HG03139 (cell line): ENCODE results near the gene GTF2F1.
"Not testable (repeated sequence)": the region's sequence is repeated elsewhere in the genome, so short reads cannot be mapped to it uniquely, and the experiment has no call there.

Experiments used
- ATAC-seq: cut with Tn5 transposase; IDR thresholded peaks from one replicate; pipeline ENCODE4 v1.9.1; 2021; ENCODE audit not compliant: unreplicated experiment

GTF2F1 gene

DNA sequence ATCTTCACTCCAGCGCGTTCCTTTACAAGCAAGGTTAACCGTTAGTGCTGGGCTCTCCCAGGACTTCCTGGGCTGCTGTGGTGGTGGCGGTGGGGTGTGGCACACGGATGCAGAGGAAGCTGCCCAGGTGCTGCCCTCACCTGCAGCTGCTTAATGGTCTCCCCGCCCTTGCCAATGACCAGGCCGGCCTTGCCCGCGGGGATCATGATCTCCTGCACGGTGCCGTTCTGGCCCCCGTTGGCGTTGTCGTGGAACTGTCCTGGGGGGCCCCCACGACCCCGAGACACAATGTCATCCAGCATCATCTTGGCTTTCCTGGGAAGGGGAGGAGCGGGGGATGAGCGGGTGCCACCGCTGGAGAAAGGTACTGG, 25.6 kb upstream of the GTF2F1 start:
- no peak for ATAC-seq

DNA sequence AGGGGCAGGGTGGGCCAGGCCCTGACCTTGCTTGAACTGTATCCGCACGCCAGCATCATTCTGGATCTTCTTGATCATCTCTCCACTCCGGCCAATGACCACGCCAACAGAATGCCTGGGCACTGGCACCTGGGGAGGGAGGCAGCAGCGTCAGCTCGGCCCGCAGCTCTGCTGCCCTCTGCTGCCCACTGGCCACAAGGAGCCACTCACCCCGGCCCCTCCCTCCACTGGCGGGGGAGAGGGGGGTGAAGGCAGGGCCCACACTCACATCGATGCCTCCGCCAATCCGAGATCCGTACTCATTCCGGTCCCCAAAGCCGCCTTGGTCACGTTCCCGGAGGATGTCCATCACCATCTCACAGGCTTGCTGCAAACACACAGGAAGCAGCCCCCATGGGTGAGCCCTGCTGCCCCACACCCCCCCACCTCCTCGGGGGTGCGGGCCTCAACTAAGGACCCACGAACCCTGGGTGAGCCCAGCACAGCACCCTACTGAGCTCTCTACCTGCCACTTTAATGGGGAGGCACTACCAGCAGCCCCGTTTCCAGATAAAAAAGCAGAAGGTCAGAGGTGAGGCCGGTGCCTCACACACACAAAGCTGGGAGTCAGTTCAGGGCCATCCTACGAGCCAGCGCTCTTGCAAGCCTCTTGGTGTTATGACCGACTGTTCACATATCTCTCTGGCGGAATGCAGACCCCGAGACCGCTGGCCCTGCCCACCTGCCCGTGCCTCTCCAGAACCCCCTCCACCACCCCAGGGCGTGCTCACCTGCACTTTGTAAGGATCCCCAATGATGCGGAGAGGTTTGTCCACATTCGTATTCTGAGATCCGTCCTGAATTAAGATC, 25.0 kb upstream of the GTF2F1 start:
- ATAC-seq: no peak

- no peak for ATAC-seq
Observed at GRCh38 chr19:6416658-6417405, 23.9 kb upstream of the GTF2F1 start.

GRCh38 chr19:6415591-6416190, 22.7 kb upstream of the GTF2F1 start:
- ATAC-seq: no peak

DNA sequence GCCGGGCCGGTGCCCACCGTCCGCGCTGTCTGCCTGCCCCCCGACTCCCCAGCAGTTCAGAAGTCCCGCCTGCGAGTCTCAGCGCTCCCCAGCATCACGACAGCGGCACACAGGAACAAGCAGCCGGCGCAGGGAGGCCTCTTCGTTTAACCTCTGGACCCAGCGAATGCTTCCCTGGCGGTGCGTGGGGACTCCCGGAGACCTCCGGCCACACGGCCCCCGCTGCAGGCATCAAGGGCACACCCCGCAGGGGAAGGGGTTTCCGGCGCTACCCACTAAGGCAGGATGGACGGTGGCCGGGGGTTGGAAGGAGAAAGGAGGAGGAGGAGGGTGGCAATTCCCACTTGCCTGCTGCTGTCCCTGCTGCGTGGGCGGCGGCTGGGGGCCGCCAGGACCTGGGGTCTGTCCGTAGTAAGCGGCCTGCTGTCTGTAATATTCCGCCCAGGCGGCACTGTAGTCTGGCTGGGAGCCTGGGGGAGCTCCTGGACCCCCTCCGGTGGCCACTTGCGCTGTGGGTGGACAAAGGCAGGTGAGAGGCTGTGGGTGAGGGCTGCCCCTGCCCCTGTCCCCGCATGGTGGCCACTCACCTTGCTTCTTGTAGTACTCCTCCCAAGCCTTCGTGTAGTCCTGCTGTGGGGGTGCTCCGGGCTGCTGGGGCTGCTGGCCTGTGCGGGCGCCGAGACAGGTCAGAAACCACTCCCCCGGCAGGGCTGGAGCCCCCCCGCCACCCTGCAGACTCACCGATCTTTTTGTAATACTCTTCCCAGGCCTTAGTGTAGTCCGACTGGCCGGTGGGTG, 22.0 kb upstream of the GTF2F1 start:
- ATAC-seq: no peak

- ATAC-seq: no peak
Observed at GRCh38 chr19:6413721-6414643, 21.0 kb upstream of the GTF2F1 start.

DNA sequence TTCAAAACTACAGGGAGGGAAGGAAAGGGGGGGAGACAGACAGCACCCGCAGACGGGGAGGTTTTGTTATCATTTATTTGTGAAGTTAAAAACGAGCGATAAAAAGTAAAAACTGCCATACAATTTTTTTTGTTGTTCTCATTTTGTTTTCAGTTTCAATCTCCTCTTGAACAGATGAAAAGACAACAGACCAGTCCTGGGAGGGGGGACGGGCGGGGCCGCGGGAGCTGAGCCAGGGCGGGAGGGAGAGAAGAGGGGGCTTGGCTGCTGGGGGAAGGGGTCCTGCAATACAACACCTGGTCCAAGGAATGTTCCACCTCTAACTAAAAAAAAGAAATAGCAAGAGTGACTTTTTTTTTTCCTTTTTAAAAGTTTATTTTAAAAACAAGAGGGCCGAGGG, 20.3 kb upstream of the GTF2F1 start:
- ATAC-seq: no peak

DNA sequence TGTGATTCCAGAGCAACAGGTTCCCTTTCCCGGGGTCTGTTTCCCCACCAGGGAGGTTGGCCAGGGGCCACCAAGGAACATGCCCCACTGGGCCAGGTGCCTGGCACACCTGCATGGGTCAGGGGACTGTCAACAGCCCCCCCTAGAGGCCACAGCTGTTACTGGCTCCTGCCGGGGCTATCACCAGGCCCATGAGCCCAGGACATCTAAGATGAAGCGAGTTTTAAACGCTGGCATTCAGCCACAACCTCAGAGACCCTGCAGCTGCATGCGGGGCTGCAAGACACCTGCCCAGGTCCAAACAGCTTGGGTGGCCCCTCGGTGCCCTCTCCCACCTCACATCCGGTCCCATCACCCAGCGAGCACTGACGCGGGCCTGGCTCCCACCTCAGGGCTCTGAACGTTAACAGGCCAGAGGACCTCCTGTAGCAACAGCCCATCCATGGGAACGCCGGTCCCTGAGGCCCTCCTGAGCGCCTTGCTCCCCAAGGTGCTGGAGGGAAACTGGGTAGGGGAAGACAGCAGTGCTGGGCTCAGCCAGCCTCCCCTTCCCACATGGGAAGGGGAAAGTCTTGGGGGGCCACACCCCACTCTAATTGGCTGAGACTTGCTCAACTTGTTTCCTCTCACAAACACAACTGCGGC, 19.6 kb upstream of the GTF2F1 start:
- ATAC-seq: no peak

- no peak for ATAC-seq
Observed at GRCh38 chr19:6412061-6412446, 19.1 kb upstream of the GTF2F1 start.

GRCh38 chr19:6409346-6409745, 16.4 kb upstream of the GTF2F1 start:
- no peak for ATAC-seq

- ATAC-seq: no peak
Observed at GRCh38 chr19:6406401-6406800, 13.4 kb upstream of the GTF2F1 start.

DNA sequence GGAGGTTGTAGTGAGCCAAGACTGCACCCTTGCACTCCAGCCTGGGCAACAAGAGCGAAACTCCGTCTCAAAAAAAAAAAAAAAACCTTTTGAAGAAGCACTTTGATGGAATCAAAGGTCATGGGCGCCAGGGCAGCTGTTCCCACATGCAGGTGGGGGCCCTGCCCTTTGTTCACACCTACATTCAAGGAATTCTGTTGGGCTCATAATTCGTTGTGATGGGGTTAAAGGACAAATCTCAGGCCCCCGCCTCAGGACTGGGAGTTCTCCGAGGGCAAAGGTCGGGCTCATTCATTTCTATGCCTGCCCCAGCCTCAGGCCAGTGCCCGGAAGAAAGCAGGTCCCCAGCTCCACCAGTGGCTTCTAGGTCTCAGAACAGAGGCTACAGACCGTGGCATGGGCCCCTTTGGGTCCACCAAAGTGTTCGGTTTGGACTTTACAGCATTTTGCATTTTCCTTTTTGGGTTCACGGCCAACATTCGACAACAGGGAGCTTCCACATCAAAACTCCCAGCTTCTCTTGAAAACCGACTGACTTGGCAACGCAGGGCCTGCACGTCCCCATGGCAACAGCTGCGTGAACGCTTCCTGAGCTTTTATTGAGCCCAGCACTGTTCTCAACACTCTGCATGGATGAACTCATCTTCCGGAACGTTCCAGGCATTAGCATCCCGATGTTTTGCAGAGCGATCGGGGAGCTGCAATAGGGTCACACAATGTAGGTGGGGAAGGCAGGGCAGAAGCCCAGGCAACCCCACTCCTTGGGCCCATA, 10.1 kb upstream of the GTF2F1 start:
- no peak for ATAC-seq

GRCh38 chr19:6402058-6402457, 9.1 kb upstream of the GTF2F1 start:
- ATAC-seq: no peak

- ATAC-seq: not testable (repeated sequence)
Observed at GRCh38 chr19:6400062-6400944, 7.3 kb upstream of the GTF2F1 start.

- no peak for ATAC-seq
Observed at GRCh38 chr19:6396305-6396704, 3.3 kb upstream of the GTF2F1 start.

- no peak for ATAC-seq
Observed at GRCh38 chr19:6394831-6395230, 1.9 kb upstream of the GTF2F1 start.

- ATAC-seq: no peak
Observed at GRCh38 chr19:6393983-6394412, 1.0 kb upstream of the GTF2F1 start.
